Mesendoderm (in vitro differentiated cells): ENCODE measurements around the gene ITGA1.
A peak's percentile ranks its signal among the peaks of the same experiment; 100 is the strongest.

Experiments
- DNase-seq: peaks from one replicate; pipeline ENCODE4 v3.0.0; 2013
- H2AK5ac ChIP-seq: 2 replicates; pipeline ENCODE4 v1.6.1; 2013; ENCODE audit warnings: low read length, inconsistent platforms
- H2BK120ac ChIP-seq: 2 replicates; pipeline ENCODE4 v1.6.1; 2013; ENCODE audit warnings: low read depth, mild to moderate bottlenecking, low read length, moderate library complexity, mixed read lengths
- H2BK15ac ChIP-seq: replicated peaks from 2 replicates; pipeline ENCODE4 v1.6.1; 2013; ENCODE audit warnings: low read depth, mild to moderate bottlenecking, moderate library complexity
- H2BK5ac ChIP-seq: 2 replicates; pipeline ENCODE4 v1.6.1; 2013; ENCODE audit warnings: low read length, inconsistent platforms
- H3K18ac ChIP-seq: 2 replicates; pipeline ENCODE4 v1.6.1; 2013; ENCODE audit warnings: mild to moderate bottlenecking, low read length, mixed read lengths
- H3K23ac ChIP-seq: one replicate; pipeline ENCODE4 v1.6.1; 2013; ENCODE audit warnings: low read length
- H3K27ac ChIP-seq: 2 replicates; pipeline ENCODE4 v1.5.1; 2013; ENCODE audit warnings: low read depth, mild to moderate bottlenecking, inconsistent platforms, low read length, moderate library complexity
- H3K27me3 ChIP-seq: 2 replicates; pipeline ENCODE4 v1.6.1; 2013; ENCODE audit warnings: low read length, control low read depth, mild to moderate bottlenecking, inconsistent platforms; ENCODE audit not compliant: insufficient read depth, poor library complexity
- H3K36me3 ChIP-seq: 2 replicates; pipeline ENCODE4 v1.6.1; 2013; ENCODE audit warnings: low read length, inconsistent platforms; ENCODE audit not compliant: control insufficient read depth, insufficient read depth
- H3K4ac ChIP-seq: one replicate; pipeline ENCODE4 v1.6.1; 2013; ENCODE audit warnings: low read depth, mild to moderate bottlenecking, low read length, moderate library complexity
- H3K4me1 ChIP-seq: 2 replicates; pipeline ENCODE4 v1.6.1; 2013; ENCODE audit warnings: low read depth, low read length, inconsistent platforms; ENCODE audit not compliant: control insufficient read depth
- H3K4me2 ChIP-seq: 2 replicates; pipeline ENCODE4 v1.6.1; 2013; ENCODE audit warnings: low read length
- H3K4me3 ChIP-seq: 2 replicates; pipeline ENCODE4 v1.5.1; 2013; ENCODE audit warnings: mild to moderate bottlenecking, low read length
- H3K56ac ChIP-seq: one replicate; pipeline ENCODE4 v1.6.1; 2013; ENCODE audit warnings: low read length
- H3K79me1 ChIP-seq: 2 replicates; pipeline ENCODE4 v1.6.1; 2013; ENCODE audit warnings: low read length, inconsistent platforms
- H3K79me2 ChIP-seq: 2 replicates; pipeline ENCODE4 v1.6.1; 2013; ENCODE audit warnings: mild to moderate bottlenecking, low read length; ENCODE audit not compliant: control insufficient read depth, insufficient read depth
- H3K9ac ChIP-seq: 2 replicates; pipeline ENCODE4 v1.6.1; 2013; ENCODE audit warnings: low read length, inconsistent platforms
- H4K5ac ChIP-seq: one replicate; pipeline ENCODE4 v1.6.1; 2013; ENCODE audit warnings: low read length
- H4K8ac ChIP-seq: one replicate; pipeline ENCODE4 v1.6.1; 2013; ENCODE audit warnings: low read depth, mild to moderate bottlenecking, control low read depth, low read length, moderate library complexity
- WGBS: extraction: QIAGEN DNeasy Blood & Tissue Kit; methylation state at CpG from one replicate; pipeline ENCODE4 v1.1.7; 2013; ENCODE audit warnings: low lambda C conversion rate, missing lambda C conversion rate; ENCODE audit not compliant: insufficient coverage; ENCODE audit errors: extremely low coverage; 5-methylcytosine and 5-hydroxymethylcytosine counted together

The ITGA1 gene

DNA sequence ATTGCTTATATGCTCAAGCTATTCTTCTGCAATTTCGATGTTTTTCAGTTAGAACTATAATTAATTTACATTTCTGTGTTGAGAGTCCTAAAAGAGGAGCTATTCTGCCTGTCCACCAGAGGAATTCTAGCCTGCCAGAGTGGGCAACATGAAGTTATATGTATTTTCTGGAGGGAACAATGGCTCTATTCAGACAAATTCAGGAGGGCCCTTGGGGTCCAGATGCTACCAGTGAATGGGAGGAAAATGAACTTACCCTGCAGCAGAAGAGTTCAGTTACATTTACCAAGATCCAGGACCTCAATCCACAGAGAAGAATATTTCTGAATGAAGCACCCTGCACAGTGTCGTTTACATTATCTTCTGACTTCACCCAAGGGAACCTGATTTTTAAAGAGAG is 80.7 kb downstream of the ITGA1 start:
- Histone ChIP-seq H2AK5ac (no peak overlapping the region), H3K36me3 (no peaks in the 10 kb centered on the region), H3K9ac (no peak overlapping the region), H3K27ac (no peak overlapping the region), H3K56ac (no peak overlapping the region), H3K4me3 (no peak overlapping the region), H2BK15ac (no peak overlapping the region), H4K8ac (no peak overlapping the region), H3K23ac (no peak overlapping the region), H3K4me1 (no peaks in the 10 kb centered on the region), H3K79me2 (no peaks in the 10 kb centered on the region), H3K79me1 (no peaks in the 10 kb centered on the region), H3K18ac (no peak overlapping the region), H3K4ac (no peak overlapping the region), H4K5ac (no peak overlapping the region), H3K27me3 (no peaks in the 10 kb centered on the region), H2BK120ac (no peak overlapping the region), H2BK5ac (no peak overlapping the region), H3K4me2 (no peak overlapping the region)
- DNase-seq = no peak
- no CpG with 5 or more reads among the region's 2 CpGs for WGBS

DNA sequence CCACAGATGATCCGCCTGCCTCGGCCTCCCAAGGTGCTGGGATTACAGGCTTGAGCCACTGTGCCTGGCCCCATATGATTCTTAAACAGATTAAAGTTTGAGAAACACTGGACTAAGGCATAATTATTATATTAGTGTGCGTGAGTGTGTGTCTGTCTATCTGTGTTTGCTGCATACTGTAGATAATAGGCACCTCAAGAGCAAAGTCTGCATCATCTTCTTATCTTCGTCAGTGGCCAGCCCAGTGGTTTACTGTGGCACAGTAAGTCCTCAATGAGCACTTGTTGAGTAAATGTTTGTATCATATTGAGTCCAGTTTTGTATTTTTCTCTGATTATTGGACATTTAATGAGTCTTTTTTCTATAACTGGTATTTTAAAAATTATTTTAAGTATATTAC is 81.7 kb downstream of the ITGA1 start:
- no peak overlapping the region for H4K8ac ChIP-seq
- WGBS = no CpG with 5 or more reads among the region's 4 CpGs
- no peak overlapping the region for H3K23ac ChIP-seq

DNA sequence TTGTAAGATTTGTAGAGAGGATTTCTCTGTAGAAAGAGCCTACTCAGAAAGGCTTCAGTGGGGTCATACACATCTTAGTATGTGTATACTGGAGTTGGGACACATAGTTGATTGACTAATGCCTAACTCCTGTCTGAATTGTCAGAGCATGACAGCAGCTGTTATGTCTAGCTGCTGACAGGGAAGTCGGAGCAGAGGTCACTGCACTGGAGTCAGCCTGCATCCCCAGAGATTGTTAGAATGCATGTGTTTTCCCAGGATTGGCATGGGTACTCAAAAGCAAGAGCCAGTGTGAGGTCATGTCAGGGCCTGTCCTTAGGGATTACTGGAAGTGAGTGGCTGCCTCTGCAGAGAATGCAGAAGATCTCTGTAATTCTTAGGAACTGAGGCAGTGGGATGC is 82.7 kb downstream of the ITGA1 start:
- WGBS = no CpG with 5 or more reads among the region's 1 CpG
- no peak overlapping the region for H2BK15ac ChIP-seq
- no peak overlapping the region for H3K27ac ChIP-seq

More for the DNA sequence above, 81.7 kb downstream of the ITGA1 start:
- Histone ChIP-seq H2BK15ac (no peak overlapping the region), H3K4me1 (no peaks in the 10 kb centered on the region), H3K27me3 (no peaks in the 10 kb centered on the region), H4K5ac (no peak overlapping the region), H3K79me2 (no peaks in the 10 kb centered on the region), H3K18ac (no peak overlapping the region), H2BK120ac (no peak overlapping the region), H3K27ac (no peak overlapping the region), H3K9ac (no peak overlapping the region), H3K79me1 (no peaks in the 10 kb centered on the region), H3K4ac (no peak overlapping the region), H2AK5ac (no peak overlapping the region), H3K56ac (no peak overlapping the region), H3K4me2 (no peak overlapping the region), H3K4me3 (no peak overlapping the region), H2BK5ac (no peak overlapping the region), H3K36me3 (no peaks in the 10 kb centered on the region)
- no peak for DNase-seq

DNA sequence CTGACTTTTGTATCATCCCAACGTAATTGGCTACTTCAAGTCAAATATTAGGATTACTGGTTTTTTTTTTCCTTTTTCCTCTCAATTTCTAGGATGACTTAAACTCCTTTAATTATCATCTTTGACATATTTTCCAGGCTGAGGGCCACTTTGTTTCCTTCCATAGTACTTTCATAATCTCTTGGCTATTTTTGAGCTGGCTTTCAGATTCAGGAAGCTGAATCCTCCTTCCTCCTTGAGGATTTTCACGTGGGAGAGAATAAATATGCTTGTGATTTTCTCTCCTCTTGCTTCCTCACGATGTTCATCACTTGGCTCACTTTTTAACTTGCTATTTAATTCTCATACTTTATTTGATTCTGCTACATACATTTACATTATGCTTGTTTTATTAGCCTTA is 88.1 kb downstream of the ITGA1 start:
- Histone ChIP-seq H3K56ac (no peak overlapping the region), H2BK5ac (no peak overlapping the region), H2AK5ac (no peak overlapping the region), H3K27ac (no peak overlapping the region), H3K79me1 (no peaks in the 10 kb centered on the region), H3K4me3 (no peak overlapping the region), H2BK120ac (no peak overlapping the region), H3K23ac (no peak overlapping the region), H4K8ac (no peak overlapping the region), H3K4me2 (no peak overlapping the region), H3K36me3 (no peaks in the 10 kb centered on the region), H3K27me3 (no peaks in the 10 kb centered on the region), H2BK15ac (no peak overlapping the region), H3K4ac (no peak overlapping the region), H3K4me1 (peaks cover 6% of the 10 kb centered on the region), H4K5ac (no peak overlapping the region), H3K18ac (no peak overlapping the region), H3K9ac (no peak overlapping the region), H3K79me2 (no peaks in the 10 kb centered on the region)
- no peak for DNase-seq
- no CpG with 5 or more reads among the region's 3 CpGs for whole genome bisulfite sequencing

More for the DNA sequence above, 82.7 kb downstream of the ITGA1 start:
- Histone ChIP-seq H2BK120ac (no peak overlapping the region), H2BK5ac (no peak overlapping the region), H4K5ac (no peak overlapping the region), H3K56ac (no peak overlapping the region), H3K79me1 (no peaks in the 10 kb centered on the region), H3K36me3 (no peaks in the 10 kb centered on the region), H3K4ac (no peak overlapping the region), H3K4me2 (no peak overlapping the region), H3K79me2 (no peaks in the 10 kb centered on the region), H3K9ac (no peak overlapping the region), H3K4me3 (no peak overlapping the region), H3K18ac (no peak overlapping the region), H3K23ac (no peak overlapping the region), H4K8ac (no peak overlapping the region), H2AK5ac (no peak overlapping the region), H3K27me3 (no peaks in the 10 kb centered on the region), H3K4me1 (no peaks in the 10 kb centered on the region)
- no peak for DNase-seq

DNA sequence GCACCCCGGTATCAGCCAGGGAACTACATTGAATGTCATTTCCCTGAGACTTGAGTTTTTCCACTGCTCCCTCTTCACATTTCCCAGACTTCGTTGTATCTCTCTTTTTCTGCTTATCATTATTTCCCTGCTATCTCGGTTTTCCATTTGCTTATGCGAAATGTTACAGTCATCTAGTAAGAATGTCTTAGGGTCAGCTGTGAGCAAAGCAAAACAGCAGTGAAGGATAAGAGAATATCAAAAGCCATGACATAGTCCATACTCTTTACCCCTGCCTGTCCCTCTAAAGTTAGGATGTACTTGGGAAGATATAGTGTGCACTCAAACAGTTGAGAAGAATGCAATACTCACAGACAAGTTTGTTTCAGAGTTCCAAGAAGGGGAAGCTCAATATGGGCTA is 88.7 kb downstream of the ITGA1 start:
- H4K5ac ChIP-seq = no peak overlapping the region
- H3K56ac ChIP-seq = no peak overlapping the region
- no peaks in the 10 kb centered on the region for H3K79me2 ChIP-seq
- no peak overlapping the region for H4K8ac ChIP-seq
- H2AK5ac ChIP-seq = no peak overlapping the region
- no peaks in the 10 kb centered on the region for H3K79me1 ChIP-seq
- H2BK120ac ChIP-seq = no peak overlapping the region
- H3K9ac ChIP-seq = no peak overlapping the region
- H3K27ac ChIP-seq = no peak overlapping the region
- H2BK5ac ChIP-seq = no peak overlapping the region
- peak overlapping the region; percentile 47 for H3K18ac ChIP-seq
- no peak overlapping the region for H3K4me2 ChIP-seq
- H3K4me1 ChIP-seq = peaks cover 6% of the 10 kb centered on the region
- H3K27me3 ChIP-seq = no peaks in the 10 kb centered on the region
- no peak overlapping the region for H3K4ac ChIP-seq
- H3K36me3 ChIP-seq = no peaks in the 10 kb centered on the region
- DNase-seq = peak; percentile 72
- no peak overlapping the region for H3K4me3 ChIP-seq
- no CpG with 5 or more reads among the region's 4 CpGs for WGBS
- no peak overlapping the region for H2BK15ac ChIP-seq
- H3K23ac ChIP-seq = no peak overlapping the region

DNA sequence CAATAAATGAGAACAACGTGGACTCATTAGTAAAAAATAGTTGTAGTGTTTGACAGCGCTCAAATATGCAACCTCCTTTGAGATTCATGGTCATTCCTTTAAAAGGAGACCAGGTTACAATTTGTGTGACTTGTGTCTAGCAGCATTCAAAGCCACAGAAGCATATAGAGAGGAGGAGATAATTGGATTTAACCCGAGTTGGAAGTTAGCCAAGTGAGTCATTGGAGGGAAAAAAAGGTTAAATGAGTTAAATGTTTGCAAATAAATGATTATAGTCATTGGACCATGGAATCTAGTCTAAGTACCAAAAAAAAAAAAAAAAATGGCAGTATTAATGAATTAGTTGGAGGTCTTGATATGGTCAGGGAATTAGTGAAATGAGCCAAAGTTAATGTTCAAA is 90.9 kb downstream of the ITGA1 start:
- no peak overlapping the region for H2AK5ac ChIP-seq
- no peak overlapping the region for H2BK15ac ChIP-seq
- H3K79me1 ChIP-seq = no peaks in the 10 kb centered on the region
- no peaks in the 10 kb centered on the region for H3K36me3 ChIP-seq
- no peaks in the 10 kb centered on the region for H3K79me2 ChIP-seq
- no peak overlapping the region for H3K4me2 ChIP-seq
- H3K27ac ChIP-seq = no peak overlapping the region
- no peak overlapping the region for H3K4me3 ChIP-seq
- no peak overlapping the region for H3K56ac ChIP-seq
- DNase-seq = no peak
- peaks cover 6% of the 10 kb centered on the region for H3K4me1 ChIP-seq
- no peak overlapping the region for H3K4ac ChIP-seq
- no peak overlapping the region for H3K23ac ChIP-seq
- no peak overlapping the region for H2BK5ac ChIP-seq
- H4K8ac ChIP-seq = no peak overlapping the region
- no peaks in the 10 kb centered on the region for H3K27me3 ChIP-seq
- no peak overlapping the region for H3K9ac ChIP-seq
- no peak overlapping the region for H4K5ac ChIP-seq
- H2BK120ac ChIP-seq = no peak overlapping the region
- no peak overlapping the region for H3K18ac ChIP-seq
- no CpG with 5 or more reads among the region's 3 CpGs for WGBS
